ENCODE results near the gene ADAP1.

Gene ADAP1

DNA sequence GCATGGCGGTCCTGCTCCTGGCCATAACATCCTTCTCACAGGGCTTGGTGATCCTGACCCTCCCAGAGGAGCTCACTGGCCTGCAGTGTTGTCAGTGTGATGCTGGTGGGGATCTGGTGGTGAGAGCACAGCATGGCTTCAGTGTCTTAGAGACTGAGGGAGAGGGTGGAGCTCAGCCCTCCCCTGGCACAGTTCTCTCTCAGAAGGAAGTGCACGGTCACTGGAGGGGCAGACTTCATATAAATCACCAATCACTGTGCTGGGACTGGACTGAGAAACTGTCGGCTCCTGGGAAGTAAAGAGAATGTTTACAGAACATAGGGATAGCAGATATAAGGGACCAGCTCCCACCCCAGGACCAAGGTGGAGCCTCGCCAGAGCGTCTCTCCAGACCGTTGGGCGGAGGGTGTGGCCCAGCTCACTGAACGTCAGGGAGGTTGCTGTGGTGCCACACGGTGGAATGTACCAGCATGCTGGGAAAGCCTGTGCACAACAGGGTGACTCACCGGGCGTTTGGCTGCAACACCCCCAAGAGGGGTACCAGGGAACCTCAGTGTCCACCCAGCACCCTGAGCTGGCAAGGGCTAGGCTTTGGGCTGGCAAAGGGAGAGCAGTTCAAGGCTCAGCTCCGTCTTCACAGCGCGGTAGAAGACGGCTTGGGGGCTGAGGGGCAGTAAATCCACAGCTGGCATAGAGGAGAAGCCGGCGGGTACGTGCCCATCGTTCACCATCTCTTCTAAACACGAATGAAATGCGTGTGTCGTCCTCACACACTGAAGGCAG, 86.9 kb downstream of the ADAP1 start:
- no peak for TF ChIP-seq CTCF (conservative IDR thresholded peaks at IDR 0.05)
- peak overlapping the region; percentile 90 for H3K27ac ChIP-seq

GRCh38 chr7:867001-867405, 87.5 kb downstream of the ADAP1 start:
- peak overlapping the region; percentile 90 for H3K27ac ChIP-seq
- no peak for TF ChIP-seq CTCF (conservative IDR thresholded peaks at IDR 0.05)

DNA sequence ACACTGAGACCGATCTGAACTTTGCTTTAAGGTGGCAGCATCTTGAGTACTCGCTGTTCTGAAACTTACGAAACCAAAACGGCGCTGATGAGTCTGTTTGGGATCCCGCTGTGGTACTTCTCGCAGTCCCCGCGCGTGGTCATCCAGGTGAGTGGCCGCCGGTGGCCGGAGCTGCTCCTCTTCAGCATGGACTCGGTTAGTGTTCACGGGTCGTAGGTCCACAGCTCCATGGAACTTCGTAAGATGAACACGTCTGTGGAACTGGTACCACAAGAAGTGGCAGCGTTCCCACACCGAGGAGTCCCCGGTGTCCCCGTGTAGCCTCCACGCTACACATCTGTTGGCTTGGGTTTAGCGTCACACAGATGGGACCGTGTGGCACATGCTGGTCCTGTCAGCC, 88.6 kb downstream of the ADAP1 start:
- TF ChIP-seq CTCF (conservative IDR thresholded peaks at IDR 0.05), result no peak
- peak overlapping the region; percentile 90 for H3K27ac ChIP-seq

- no peak for TF ChIP-seq CTCF (conservative IDR thresholded peaks at IDR 0.05)
Measured at GRCh38 chr7:863106-863505, 91.4 kb downstream of the ADAP1 start.

DNA sequence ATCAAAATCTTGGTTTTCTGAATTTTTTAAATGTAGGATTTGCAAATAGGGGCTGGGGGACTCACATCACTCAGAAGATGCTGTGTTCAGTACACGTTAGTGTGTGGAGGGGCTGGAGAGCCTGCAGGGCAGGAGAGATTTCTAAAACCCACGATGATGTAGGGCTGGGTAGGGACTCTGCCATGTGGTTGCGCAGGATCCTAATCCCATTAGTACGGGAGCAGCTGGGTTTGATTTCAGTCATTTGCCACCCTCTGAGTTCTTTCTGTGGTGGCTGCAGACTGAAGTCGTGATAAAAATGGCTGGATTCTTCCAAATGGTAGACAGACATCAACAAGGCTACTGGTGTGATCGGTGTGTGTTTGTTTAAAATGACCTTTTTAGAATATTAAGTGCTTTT, 92.3 kb downstream of the ADAP1 start:
- TF ChIP-seq CTCF (conservative IDR thresholded peaks at IDR 0.05), result no peak
- H3K27ac ChIP-seq, result no peak overlapping the region

More at GRCh38 chr7:863106-863505, 91.4 kb downstream of the ADAP1 start:
- no peak overlapping the region for H3K27ac ChIP-seq

GRCh38 chr7:861222-861621, 93.3 kb downstream of the ADAP1 start:
- no peak for TF ChIP-seq CTCF (conservative IDR thresholded peaks at IDR 0.05)
- no peak overlapping the region for H3K27ac ChIP-seq

DNA sequence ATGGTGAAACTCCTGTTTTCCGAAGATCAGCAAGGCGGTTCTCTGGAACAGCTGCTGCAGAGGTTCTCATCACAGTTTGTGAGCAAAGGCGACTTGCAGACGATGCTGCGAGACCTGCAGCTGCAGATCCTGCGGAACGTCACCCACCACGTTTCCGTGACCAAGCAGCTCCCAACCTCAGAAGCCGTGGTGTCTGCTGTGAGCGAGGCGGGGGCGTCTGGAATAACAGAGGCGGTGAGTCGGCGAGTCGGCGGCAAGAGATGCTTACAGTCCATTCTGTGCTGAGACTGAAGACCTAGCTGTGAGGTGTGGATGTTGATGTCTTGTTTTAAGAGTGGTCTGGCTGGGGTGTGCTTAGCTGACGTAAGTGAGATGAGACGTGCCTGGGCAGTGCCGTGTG, 94.3 kb downstream of the ADAP1 start:
- no peak for TF ChIP-seq CTCF (conservative IDR thresholded peaks at IDR 0.05)

More for the DNA sequence above, 94.3 kb downstream of the ADAP1 start:
- H3K27ac ChIP-seq, result no peak overlapping the region

Data from VCaP (cell line).